T-helper 1 cell treated with Interleukin-12 subunit alpha and Interleukin-12 subunit beta and Interleukin-4 antibody, amounts not matched to agents 30 μg/mL and 1 μg/mL, for 36 hours (primary cell): ENCODE data around the gene PIERCE2.
"Not testable (repeated sequence)": the region's sequence is repeated elsewhere in the genome, so short reads cannot be mapped to it uniquely, and the experiment has no call there.

Experiments
- H3K27ac Mint-ChIP-seq: one replicate; pipeline ENCODE4 v1.8.0; 2021; ENCODE audit warnings: mild to moderate bottlenecking, mixed read lengths
- H3K27me3 Mint-ChIP-seq: one replicate; pipeline ENCODE4 v1.8.0; 2021; ENCODE audit warnings: low read depth, mixed read lengths
- H3K36me3 Mint-ChIP-seq: one replicate; pipeline ENCODE4 v1.8.0; 2021; ENCODE audit warnings: low read depth, mixed read lengths
- H3K4me1 Mint-ChIP-seq: one replicate; pipeline ENCODE4 v1.8.0; 2021; ENCODE audit warnings: low read depth, mixed read lengths
- H3K4me3 Mint-ChIP-seq: one replicate; pipeline ENCODE4 v1.8.0; 2021; ENCODE audit warnings: mild to moderate bottlenecking, moderate library complexity, mixed read lengths
- H3K9me3 Mint-ChIP-seq: one replicate; pipeline ENCODE4 v1.8.0; 2021; ENCODE audit warnings: mixed read lengths

PIERCE2 gene

GRCh38 chr15:55408012-55408928, at the start of gene PIERCE2, which contains the start of gene CCPG1:
TSS of gene PIERCE2 (plus strand) at chr15:55408495. CDS start at chr15:55408769, 274 bp downstream.
TSS of gene CCPG1 (minus strand) at chr15:55408359. CDS start at chr15:55389424, 18,935 bp downstream.
- H3K4me3 Mint-ChIP-seq, result peak within 1 kb of the TSS; percentile 89
- H3K9me3 Mint-ChIP-seq, result no peaks in the 10 kb centered on the region
- H3K4me1 Mint-ChIP-seq, result peaks cover 24% of the 10 kb centered on the region
- H3K36me3 Mint-ChIP-seq, result peaks cover 2% of the 10 kb centered on the region
- peak within 1 kb of the TSS; percentile 89 for H3K27ac Mint-ChIP-seq
- no peaks in the 10 kb centered on the region for H3K27me3 Mint-ChIP-seq

GRCh38 chr15:55360256-55360655, 48.0 kb upstream of the PIERCE2 start:
- no peaks in the 10 kb centered on the region for H3K27me3 Mint-ChIP-seq
- no peak overlapping the region for H3K4me3 Mint-ChIP-seq
- peaks cover 20% of the 10 kb centered on the region for H3K36me3 Mint-ChIP-seq

GRCh38 chr15:55361048-55361447, 47.2 kb upstream of the PIERCE2 start:
- no peaks in the 10 kb centered on the region for H3K27me3 Mint-ChIP-seq
- H3K4me3 Mint-ChIP-seq, result no peak overlapping the region
- H3K4me1 Mint-ChIP-seq, result no peaks in the 10 kb centered on the region
- H3K9me3 Mint-ChIP-seq, result no peaks in the 10 kb centered on the region
- peaks cover 17% of the 10 kb centered on the region for H3K36me3 Mint-ChIP-seq
- H3K27ac Mint-ChIP-seq, result no peak overlapping the region

More at GRCh38 chr15:55360256-55360655, 48.0 kb upstream of the PIERCE2 start:
- H3K9me3 Mint-ChIP-seq, result no peaks in the 10 kb centered on the region
- no peaks in the 10 kb centered on the region for H3K4me1 Mint-ChIP-seq
- H3K27ac Mint-ChIP-seq, result no peak overlapping the region

GRCh38 chr15:55362641-55363040, 45.7 kb upstream of the PIERCE2 start:
- Mint-ChIP-seq H3K27ac (no peak overlapping the region), H3K36me3 (peaks cover 11% of the 10 kb centered on the region), H3K9me3 (no peaks in the 10 kb centered on the region), H3K4me3 (no peak overlapping the region), H3K4me1 (no peaks in the 10 kb centered on the region), H3K27me3 (no peaks in the 10 kb centered on the region)

GRCh38 chr15:55366981-55367380, 41.3 kb upstream of the PIERCE2 start:
- H3K36me3 Mint-ChIP-seq, result peaks cover 10% of the 10 kb centered on the region
- no peaks in the 10 kb centered on the region for H3K9me3 Mint-ChIP-seq
- H3K4me1 Mint-ChIP-seq, result no peaks in the 10 kb centered on the region
- no peaks in the 10 kb centered on the region for H3K27me3 Mint-ChIP-seq
- no peak overlapping the region for H3K27ac Mint-ChIP-seq
- H3K4me3 Mint-ChIP-seq, result no peak overlapping the region

- H3K27ac Mint-ChIP-seq, result no peak overlapping the region
- peaks cover 11% of the 10 kb centered on the region for H3K4me1 Mint-ChIP-seq
- H3K36me3 Mint-ChIP-seq, result peaks cover 16% of the 10 kb centered on the region
- no peaks in the 10 kb centered on the region for H3K9me3 Mint-ChIP-seq
- H3K27me3 Mint-ChIP-seq, result no peaks in the 10 kb centered on the region
- no peak overlapping the region for H3K4me3 Mint-ChIP-seq
Measured at GRCh38 chr15:55372701-55373440, 35.4 kb upstream of the PIERCE2 start.

- no peaks in the 10 kb centered on the region for H3K27me3 Mint-ChIP-seq
- no peak overlapping the region for H3K27ac Mint-ChIP-seq
- no peaks in the 10 kb centered on the region for H3K9me3 Mint-ChIP-seq
- no peak overlapping the region for H3K4me3 Mint-ChIP-seq
- H3K36me3 Mint-ChIP-seq, result peaks cover 9% of the 10 kb centered on the region
- no peaks in the 10 kb centered on the region for H3K4me1 Mint-ChIP-seq
Measured at GRCh38 chr15:55379095-55379494, 29.2 kb upstream of the PIERCE2 start.

- Mint-ChIP-seq H3K4me3 (no peak overlapping the region), H3K27me3 (no peaks in the 10 kb centered on the region), H3K36me3 (peaks cover 7% of the 10 kb centered on the region), H3K4me1 (no peaks in the 10 kb centered on the region), H3K27ac (no peak overlapping the region), H3K9me3 (no peaks in the 10 kb centered on the region)
Measured at GRCh38 chr15:55381595-55381994, 26.7 kb upstream of the PIERCE2 start.

- H3K4me3 Mint-ChIP-seq, result no peak overlapping the region
- no peaks in the 10 kb centered on the region for H3K4me1 Mint-ChIP-seq
- peaks cover 11% of the 10 kb centered on the region for H3K36me3 Mint-ChIP-seq
- H3K9me3 Mint-ChIP-seq, result no peaks in the 10 kb centered on the region
- H3K27ac Mint-ChIP-seq, result no peak overlapping the region
- no peaks in the 10 kb centered on the region for H3K27me3 Mint-ChIP-seq
Measured at GRCh38 chr15:55383687-55384086, 24.6 kb upstream of the PIERCE2 start.

GRCh38 chr15:55387027-55387426, 21.3 kb upstream of the PIERCE2 start:
- Mint-ChIP-seq H3K27me3 (no peaks in the 10 kb centered on the region), H3K4me1 (peaks cover 5% of the 10 kb centered on the region), H3K9me3 (no peaks in the 10 kb centered on the region), H3K36me3 (peaks cover 11% of the 10 kb centered on the region), H3K4me3 (no peak overlapping the region), H3K27ac (no peak overlapping the region)

- Mint-ChIP-seq H3K27ac (no peak overlapping the region), H3K27me3 (no peaks in the 10 kb centered on the region), H3K36me3 (peaks cover 4% of the 10 kb centered on the region), H3K4me1 (peaks cover 5% of the 10 kb centered on the region), H3K4me3 (no peak overlapping the region), H3K9me3 (no peaks in the 10 kb centered on the region)
Measured at GRCh38 chr15:55389264-55389607, 19.1 kb upstream of the PIERCE2 start.

GRCh38 chr15:55394694-55395093, 13.6 kb upstream of the PIERCE2 start:
- Mint-ChIP-seq H3K9me3 (peaks cover 17% of the 10 kb centered on the region), H3K27me3 (no peaks in the 10 kb centered on the region), H3K27ac (no peak overlapping the region), H3K4me3 (no peak overlapping the region), H3K4me1 (peaks cover 4% of the 10 kb centered on the region), H3K36me3 (peaks cover 20% of the 10 kb centered on the region)

- H3K27ac Mint-ChIP-seq, result no peak overlapping the region
- H3K36me3 Mint-ChIP-seq, result peaks cover 20% of the 10 kb centered on the region
- no peaks in the 10 kb centered on the region for H3K27me3 Mint-ChIP-seq
- no peak overlapping the region for H3K4me3 Mint-ChIP-seq
- peaks cover 15% of the 10 kb centered on the region for H3K4me1 Mint-ChIP-seq
- peaks cover 17% of the 10 kb centered on the region for H3K9me3 Mint-ChIP-seq
Measured at GRCh38 chr15:55398243-55398642, 10.1 kb upstream of the PIERCE2 start.

GRCh38 chr15:55400050-55400449, 8.2 kb upstream of the PIERCE2 start:
- Mint-ChIP-seq H3K36me3 (peaks cover 18% of the 10 kb centered on the region), H3K4me1 (peaks cover 25% of the 10 kb centered on the region), H3K9me3 (peaks cover 13% of the 10 kb centered on the region)
- H3K27me3 Mint-ChIP-seq, H3K27ac Mint-ChIP-seq, H3K4me3 Mint-ChIP-seq: not testable (repeated sequence)

GRCh38 chr15:55401786-55402246, 6.5 kb upstream of the PIERCE2 start:
- Mint-ChIP-seq H3K27me3 (no peaks in the 10 kb centered on the region), H3K27ac (no peak overlapping the region), H3K4me1 (peaks cover 28% of the 10 kb centered on the region), H3K36me3 (peaks cover 9% of the 10 kb centered on the region), H3K4me3 (no peak overlapping the region), H3K9me3 (no peaks in the 10 kb centered on the region)
